SK-N-MC (cell line): ENCODE measurements around the gene NYAP1.

Experiments used
- DNase-seq: peaks from one replicate; pipeline ENCODE4 v3.0.0-alpha.2; 2011; ENCODE audit warnings: low read depth, low spot score
- H3K27ac ChIP-seq: fragments of 200-600 bp; sonication (generic); 2 replicates; pipeline ENCODE4 v1.5.1; 2016; ENCODE audit warnings: mixed run types
- H3K36me3 ChIP-seq: fragments of 200-600 bp; sonication (generic); 2 replicates; pipeline ENCODE4 v1.6.1; 2017; ENCODE audit warnings: antibody characterized with exemption, low read length, mixed read lengths; ENCODE audit not compliant: insufficient read depth
- H3K4me3 ChIP-seq: fragments of 200-600 bp; sonication (generic); 2 replicates; pipeline ENCODE4 v1.5.1; 2016
- H3K9ac ChIP-seq: fragments of 200-600 bp; sonication (generic); 2 replicates; pipeline ENCODE4 v1.8.0; 2017; ENCODE audit warnings: mixed run types, mixed read lengths; ENCODE audit not compliant: insufficient read length
- H3K9me3 ChIP-seq: fragments of 200-600 bp; sonication (generic); 2 replicates; pipeline ENCODE4 v1.6.1; 2017; ENCODE audit warnings: low read depth, mild to moderate bottlenecking, antibody characterized with exemption, low read length, moderate library complexity, mixed read lengths
- EZH2 ChIP-seq: fragments of 200-600 bp; sonication (generic); IDR thresholded peaks from one replicate; pipeline ENCODE4 v1.6.1; 2017; ENCODE audit warnings: antibody characterized with exemption
- FOXP2 ChIP-seq: optimal IDR thresholded peaks from 2 replicates; pipeline ENCODE3; 2011; ENCODE audit warnings: mild to moderate bottlenecking, moderate library complexity; ENCODE audit not compliant: insufficient read depth; ENCODE audit errors: extremely low read length, control extremely low read depth
- POLR2AphosphoS5 ChIP-seq: IDR thresholded peaks from 2 replicates; pipeline ENCODE4 v1.6.1; 2012; ENCODE audit warnings: mild to moderate bottlenecking, low read depth, low read length, borderline replicate concordance

NYAP1 gene

GRCh38 chr7:100476903-100477870 lies 6.5 kb upstream of the NYAP1 start:
- no peak for DNase-seq
- peak overlapping the region; percentile 80 for H3K9ac ChIP-seq

GRCh38 chr7:100477871-100478267 lies 5.9 kb upstream of the NYAP1 start:
- no peak for TF ChIP-seq FOXP2
- no peak for TF ChIP-seq POLR2AphosphoS5
- no peak for TF ChIP-seq EZH2
- Histone ChIP-seq H3K4me3 (peak overlapping the region; percentile 97), H3K9me3 (no peaks in the 10 kb centered on the region), H3K36me3 (peaks cover 7% of the 10 kb centered on the region; the same call in 1 of the 2 replicates), H3K9ac (peak overlapping the region; percentile 80), H3K27ac (no peak overlapping the region; the same call in 1 of the 2 replicates)
- DNase-seq, result no peak

More at GRCh38 chr7:100476903-100477870, 6.5 kb upstream of the NYAP1 start:
- TF ChIP-seq FOXP2, result no peak
- TF ChIP-seq POLR2AphosphoS5, result no peak
- no peak for TF ChIP-seq EZH2
- Histone ChIP-seq H3K36me3 (peaks cover 7% of the 10 kb centered on the region; the same call in 1 of the 2 replicates), H3K9me3 (no peaks in the 10 kb centered on the region), H3K4me3 (peak overlapping the region; percentile 97), H3K27ac (no peak overlapping the region)

GRCh38 chr7:100478958-100479660 lies 4.6 kb upstream of the NYAP1 start, which contains the start of gene TSC22D4:
TSC22D4 (minus strand) TSS chr7:100479214; CDS start chr7:100478038, 1,176 bp downstream.
- Histone ChIP-seq H3K36me3 (peaks cover 4% of the 10 kb centered on the region; the same call in 1 of the 2 replicates), H3K27ac (peak within 1 kb of the TSS; percentile 75), H3K9me3 (no peaks in the 10 kb centered on the region), H3K4me3 (peak within 1 kb of the TSS; percentile 97), H3K9ac (peak within 1 kb of the TSS; percentile 80)
- peak; percentile 92 for TF ChIP-seq FOXP2
- TF ChIP-seq POLR2AphosphoS5, result peak; percentile 80
- no peak for TF ChIP-seq EZH2
- peak; percentile 77 for DNase-seq

GRCh38 chr7:100481466-100481865 lies 2.3 kb upstream of the NYAP1 start:
- no peak for DNase-seq

GRCh38 chr7:100482728-100483089 lies 1.0 kb upstream of the NYAP1 start:
- no peak overlapping the region for H3K27ac ChIP-seq
- H3K36me3 ChIP-seq, result no peaks in the 10 kb centered on the region
- peak overlapping the region; percentile 79 for H3K4me3 ChIP-seq
- H3K9me3 ChIP-seq, result no peaks in the 10 kb centered on the region
- H3K9ac ChIP-seq, result peak overlapping the region; percentile 41
- no peak for TF ChIP-seq FOXP2
- no peak for TF ChIP-seq EZH2
- TF ChIP-seq POLR2AphosphoS5, result no peak
- DNase-seq, result no peak

More at GRCh38 chr7:100481466-100481865, 2.3 kb upstream of the NYAP1 start:
- Histone ChIP-seq H3K9me3 (no peaks in the 10 kb centered on the region), H3K9ac (peak overlapping the region; percentile 41), H3K4me3 (no peak overlapping the region), H3K36me3 (no peaks in the 10 kb centered on the region), H3K27ac (peak overlapping the region; percentile 60; the same call in 1 of the 2 replicates)
- TF ChIP-seq POLR2AphosphoS5 (no peak), EZH2 (no peak), FOXP2 (no peak)

GRCh38 chr7:100483090-100483721 lies 521 bp upstream of the NYAP1 start:
- no peak for TF ChIP-seq EZH2
- TF ChIP-seq FOXP2, result no peak
- TF ChIP-seq POLR2AphosphoS5, result no peak
- H3K4me3 ChIP-seq, result peak overlapping the region; percentile 79
- no peaks in the 10 kb centered on the region for H3K36me3 ChIP-seq
- no peak overlapping the region for H3K27ac ChIP-seq
- H3K9ac ChIP-seq, result peak overlapping the region; percentile 41
- no peak for DNase-seq
- no peaks in the 10 kb centered on the region for H3K9me3 ChIP-seq

- H3K9me3 ChIP-seq, result no peaks in the 10 kb centered on the region
- peak overlapping the region; percentile 79 for H3K4me3 ChIP-seq
- no peak overlapping the region for H3K27ac ChIP-seq
Observed at GRCh38 chr7:100484673-100485045, 932 bp downstream of the NYAP1 start.

GRCh38 chr7:100485471-100485876 lies 1.7 kb downstream of the NYAP1 start:
- no peaks in the 10 kb centered on the region for H3K9me3 ChIP-seq
- TF ChIP-seq POLR2AphosphoS5 (no peak), EZH2 (no peak), FOXP2 (no peak)
- H3K36me3 ChIP-seq, result no peaks in the 10 kb centered on the region
- no peak overlapping the region for H3K4me3 ChIP-seq
- H3K9ac ChIP-seq, result no peak overlapping the region
- H3K27ac ChIP-seq, result no peak overlapping the region
- no peak for DNase-seq

More at GRCh38 chr7:100484673-100485045, 932 bp downstream of the NYAP1 start:
- no peak overlapping the region for H3K9ac ChIP-seq
- H3K36me3 ChIP-seq, result no peaks in the 10 kb centered on the region
- no peak for DNase-seq
- no peak for TF ChIP-seq EZH2
- TF ChIP-seq FOXP2, result no peak
- no peak for TF ChIP-seq POLR2AphosphoS5
